GM20000 (cell line): ENCODE results near the gene CST9L.

Experiments used
- DNase-seq: peaks from one replicate; pipeline ENCODE4 v3.0.0; 2012; ENCODE audit warnings: low spot score
- CTCF ChIP-seq: IDR thresholded peaks from 2 replicates; pipeline ENCODE4 v1.5.1; 2012; ENCODE audit warnings: mild to moderate bottlenecking, control low read depth; ENCODE audit errors: extremely low read depth, missing control alignments

The CST9L gene

GRCh38 chr20:23601715-23602114 lies 33.4 kb upstream of the CST9L start:
- DNase-seq: no peak
- no peak for TF ChIP-seq CTCF

DNA sequence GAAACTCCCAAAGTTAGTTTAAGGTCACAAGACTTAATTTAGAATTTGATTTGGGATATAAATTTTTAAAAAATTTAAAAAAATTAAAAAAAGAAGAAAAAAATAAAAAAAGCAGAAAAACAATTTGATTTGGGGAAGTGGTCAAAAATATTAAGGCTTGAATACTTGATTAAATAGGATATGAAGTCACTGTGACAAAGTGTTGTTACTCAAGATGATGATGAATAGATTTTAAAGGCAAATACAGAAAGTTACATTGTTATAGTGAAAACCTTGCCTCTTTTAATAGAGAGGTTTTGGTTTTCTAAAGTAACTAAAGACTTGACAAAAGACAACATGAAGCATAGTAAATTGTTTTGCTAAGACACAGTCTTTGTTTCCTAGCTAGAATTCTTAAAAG lies 30.2 kb upstream of the CST9L start:
- no peak for TF ChIP-seq CTCF
- DNase-seq: no peak

DNA sequence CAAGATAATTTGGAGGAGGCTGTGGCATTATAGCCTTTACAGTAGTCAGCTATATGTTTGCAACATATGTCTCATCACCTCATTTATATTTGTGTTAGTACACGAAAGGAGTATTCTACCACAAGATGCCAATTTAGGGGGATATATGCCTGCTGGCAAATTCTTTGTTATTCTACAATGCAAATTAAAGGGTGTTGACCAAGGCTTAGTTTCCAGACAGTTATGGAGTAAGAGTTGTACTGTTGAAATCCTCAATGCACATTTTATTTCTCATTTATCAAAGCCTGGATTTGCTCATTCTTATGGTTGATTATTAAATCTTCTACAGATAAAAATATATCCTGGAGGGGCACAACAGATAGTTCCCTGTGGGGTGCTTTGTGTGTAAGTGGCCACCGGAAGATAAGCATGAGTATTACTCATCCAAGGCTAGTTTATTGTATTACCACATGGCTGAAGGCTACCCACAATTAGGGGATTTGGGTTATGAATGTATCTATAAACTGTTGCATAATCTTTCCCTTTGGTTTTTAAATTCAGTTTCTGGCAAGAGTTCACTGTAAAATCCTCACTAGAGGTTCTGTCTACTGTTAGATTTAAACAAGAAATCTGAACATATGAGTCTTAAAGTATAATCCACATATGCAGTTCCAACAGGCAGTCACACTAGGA lies 28.4 kb upstream of the CST9L start:
- no peak for DNase-seq
- TF ChIP-seq CTCF: no peak

- DNase-seq: no peak
- no peak for TF ChIP-seq CTCF
These were observed 27.7 kb upstream of the CST9L start for GRCh38 chr20:23595941-23596340.

DNA sequence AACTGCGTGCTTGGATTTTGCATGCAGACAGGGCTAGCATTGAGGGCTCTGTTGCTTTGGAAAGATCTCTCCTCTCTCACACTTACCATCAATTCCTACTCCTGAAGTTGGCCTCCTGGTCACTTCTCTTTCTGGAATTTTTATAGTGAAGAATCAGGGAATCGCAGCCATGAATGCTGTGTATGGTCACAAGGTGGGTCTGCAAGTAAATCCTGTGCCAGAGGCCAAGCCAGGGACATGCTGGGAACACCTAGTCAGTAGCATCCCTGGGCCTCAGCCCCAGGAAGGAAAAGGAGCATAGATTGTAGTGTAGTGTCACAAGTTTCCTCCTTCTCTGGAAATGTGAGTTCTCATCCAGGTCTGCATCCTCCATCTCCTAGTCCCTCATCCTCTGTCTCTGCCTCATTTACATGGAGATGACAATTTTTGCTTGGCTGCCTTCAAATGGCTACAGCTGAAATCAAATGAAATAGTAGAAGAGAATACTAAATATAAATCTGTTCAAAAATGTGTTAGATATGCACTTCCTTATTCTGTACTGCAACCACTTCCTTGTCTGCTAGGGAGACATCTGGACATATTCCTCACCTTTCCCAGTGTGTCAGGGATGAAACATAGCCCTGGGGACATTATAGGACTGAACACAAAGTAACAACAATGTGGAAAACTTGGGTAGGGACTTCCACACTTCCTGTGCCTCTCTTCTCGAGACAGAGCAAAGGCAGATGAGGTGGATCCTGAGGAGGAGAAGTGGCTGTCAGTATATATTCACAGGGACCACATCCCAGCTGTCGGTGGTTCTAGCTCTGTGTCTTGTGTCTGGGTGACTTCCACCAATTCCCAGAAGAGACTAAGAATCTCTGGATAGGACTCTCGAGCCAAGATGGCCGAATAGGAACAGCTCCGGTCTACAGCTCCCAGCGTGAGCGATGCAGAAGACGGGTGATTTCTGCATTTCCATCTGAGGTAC lies 20.4 kb upstream of the CST9L start:
- no peak for TF ChIP-seq CTCF
- no peak for DNase-seq

DNA sequence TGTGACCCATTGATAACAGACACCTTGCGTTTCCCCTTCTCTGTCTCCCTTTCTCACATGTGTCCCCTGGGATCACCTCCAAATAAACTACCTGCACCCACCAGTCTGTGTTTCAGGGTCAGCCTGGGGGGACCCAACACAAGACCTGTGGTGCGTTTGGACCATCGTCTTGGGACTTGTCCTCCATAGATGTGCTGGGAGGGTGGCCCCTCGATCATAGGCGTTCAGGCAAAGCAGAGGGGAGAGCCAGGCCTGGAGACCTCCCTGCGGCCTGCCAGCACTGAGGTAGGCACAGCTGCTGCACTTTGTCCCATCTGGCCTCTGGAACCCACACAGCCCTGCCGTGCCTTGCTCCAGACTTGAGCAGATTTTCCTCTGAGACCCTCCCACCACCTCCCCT lies 19.3 kb upstream of the CST9L start:
- no peak for TF ChIP-seq CTCF

DNA sequence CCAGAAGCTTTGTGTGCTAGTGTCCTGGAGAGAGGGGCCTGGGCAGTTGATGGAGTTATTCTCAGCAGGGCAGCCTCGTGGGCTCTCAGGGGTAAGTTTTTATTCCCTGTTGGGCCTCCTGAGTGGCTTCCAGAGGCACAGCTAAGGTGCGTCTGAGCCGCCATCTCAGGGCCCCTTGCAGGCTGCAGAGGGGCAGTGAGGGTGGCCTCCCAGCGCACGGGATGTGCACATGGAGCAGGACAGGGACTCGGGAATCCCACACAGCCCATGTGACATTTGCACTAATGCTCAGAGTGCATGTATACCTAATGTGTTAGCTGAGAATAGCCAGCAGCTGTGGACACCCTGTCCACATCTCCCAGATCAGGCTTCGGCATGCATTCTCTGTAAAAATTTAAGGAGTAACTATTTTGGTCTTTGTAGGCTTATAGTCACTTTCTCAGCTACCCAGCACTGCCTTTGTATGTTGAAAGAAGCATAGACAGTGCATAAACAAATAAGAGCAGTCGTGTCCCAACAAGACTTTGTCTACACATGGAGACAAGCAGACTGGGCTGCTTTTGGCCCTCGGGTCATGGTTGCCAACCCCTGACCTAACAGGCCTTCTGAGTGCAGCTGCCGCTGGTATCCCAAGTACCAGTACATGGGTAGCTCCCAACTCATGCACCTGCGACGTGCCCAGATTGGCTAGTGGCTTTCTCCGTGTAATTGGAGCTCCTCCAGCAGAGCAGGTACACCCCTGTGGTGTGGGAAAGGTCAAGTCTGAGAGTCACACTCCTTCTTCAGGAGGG lies 18.6 kb upstream of the CST9L start:
- no peak for TF ChIP-seq CTCF

More for the DNA sequence above, 19.3 kb upstream of the CST9L start:
- DNase-seq: no peak

More for the DNA sequence above, 18.6 kb upstream of the CST9L start:
- DNase-seq: no peak
